ENCODE results near the gene MYH6. TPM values are rescaled to one million over a fixed set of nuclear protein-coding genes. Genes with fewer than 3 reads are reported as not detected.
"Not testable (repeated sequence)": the region's sequence is repeated elsewhere in the genome, so short reads cannot be mapped to it uniquely, and the experiment has no call there.

Gene MYH6
- total RNA-seq, 1 donor from 2014 or later, result not detected

DNA sequence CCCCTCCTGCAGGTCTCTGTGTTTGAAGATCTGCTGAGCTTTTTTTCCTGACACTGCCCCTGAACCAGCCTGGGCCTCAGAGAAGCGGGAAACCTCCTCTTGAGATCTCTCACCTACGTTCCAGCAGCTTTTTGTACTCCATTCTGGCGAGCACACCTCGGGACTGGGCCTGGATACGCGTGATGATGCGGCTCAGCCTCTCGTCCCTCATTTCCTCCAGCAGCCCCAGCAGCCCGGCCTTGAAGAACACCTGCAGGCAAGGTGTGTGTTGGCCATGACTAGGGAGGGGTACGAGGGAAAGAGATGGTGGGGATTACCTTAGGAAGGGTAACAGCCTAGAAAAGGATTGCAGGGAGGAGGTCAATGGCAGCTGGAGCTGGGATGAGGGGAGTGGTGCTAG is 17.1 kb upstream of the MYH6 start:
- no peak overlapping the region for H3K4me3 ChIP-seq (ENCODE audit: insufficient read depth, low read depth, low read length)
- Mint-ChIP-seq H3K27me3 (ENCODE audit: low read depth, unreplicated experiment) (peaks cover 44% of the 10 kb centered on the region), H3K36me3 (ENCODE audit: low read depth, unreplicated experiment) (peaks cover 1% of the 10 kb centered on the region), H3K4me3 (ENCODE audit: unreplicated experiment) (no peak overlapping the region), H3K9me3 (ENCODE audit: unreplicated experiment) (peaks cover 6% of the 10 kb centered on the region), H3K27ac (ENCODE audit: unreplicated experiment) (peak overlapping the region; percentile 41), H3K4me1 (ENCODE audit: low read depth, unreplicated experiment) (peaks cover under 1% of the 10 kb centered on the region)
- no peaks in the 10 kb centered on the region for H3K36me3 ChIP-seq (ENCODE audit: insufficient read depth, low read length)
- DNase-seq (ENCODE audit: low read depth) (no peak), FAIRE-seq (no peak)
- no peaks in the 10 kb centered on the region for H3K4me1 ChIP-seq (ENCODE audit: insufficient read depth, low read length)
- no peak overlapping the region for H3K27ac ChIP-seq (ENCODE audit: low read depth, low read length)
- H3K9me3 ChIP-seq (ENCODE audit: insufficient read depth, low read depth, low read length), result no peaks in the 10 kb centered on the region
- H3K4me2 ChIP-seq (ENCODE audit: low read length), result no peak overlapping the region
- H4K20me1 ChIP-seq (ENCODE audit: insufficient read depth, low read length), result no peaks in the 10 kb centered on the region
- no peaks in the 10 kb centered on the region for H3K79me2 ChIP-seq (ENCODE audit: insufficient read depth, low read length)
- no peaks in the 10 kb centered on the region for H3K27me3 ChIP-seq (ENCODE audit: insufficient read depth, low read length)
- TF ChIP-seq EZH2 (IDR thresholded peaks at IDR 0.05; ENCODE audit: insufficient read depth, low read length), result no peak
- TF ChIP-seq, protein P1, sequence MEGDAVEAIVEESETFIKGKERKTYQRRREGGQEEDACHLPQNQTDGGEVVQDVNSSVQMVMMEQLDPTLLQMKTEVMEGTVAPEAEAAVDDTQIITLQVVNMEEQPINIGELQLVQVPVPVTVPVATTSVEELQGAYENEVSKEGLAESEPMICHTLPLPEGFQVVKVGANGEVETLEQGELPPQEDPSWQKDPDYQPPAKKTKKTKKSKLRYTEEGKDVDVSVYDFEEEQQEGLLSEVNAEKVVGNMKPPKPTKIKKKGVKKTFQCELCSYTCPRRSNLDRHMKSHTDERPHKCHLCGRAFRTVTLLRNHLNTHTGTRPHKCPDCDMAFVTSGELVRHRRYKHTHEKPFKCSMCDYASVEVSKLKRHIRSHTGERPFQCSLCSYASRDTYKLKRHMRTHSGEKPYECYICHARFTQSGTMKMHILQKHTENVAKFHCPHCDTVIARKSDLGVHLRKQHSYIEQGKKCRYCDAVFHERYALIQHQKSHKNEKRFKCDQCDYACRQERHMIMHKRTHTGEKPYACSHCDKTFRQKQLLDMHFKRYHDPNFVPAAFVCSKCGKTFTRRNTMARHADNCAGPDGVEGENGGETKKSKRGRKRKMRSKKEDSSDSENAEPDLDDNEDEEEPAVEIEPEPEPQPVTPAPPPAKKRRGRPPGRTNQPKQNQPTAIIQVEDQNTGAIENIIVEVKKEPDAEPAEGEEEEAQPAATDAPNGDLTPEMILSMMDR (IDR thresholded peaks at IDR 0.05; ENCODE audit: insufficient read depth, low read depth, low read length), result no peak
- H2AFZ ChIP-seq (ENCODE audit: low read depth, low read length), result no peak overlapping the region
- no peak overlapping the region for H3K9ac ChIP-seq (ENCODE audit: low read length)

DNA sequence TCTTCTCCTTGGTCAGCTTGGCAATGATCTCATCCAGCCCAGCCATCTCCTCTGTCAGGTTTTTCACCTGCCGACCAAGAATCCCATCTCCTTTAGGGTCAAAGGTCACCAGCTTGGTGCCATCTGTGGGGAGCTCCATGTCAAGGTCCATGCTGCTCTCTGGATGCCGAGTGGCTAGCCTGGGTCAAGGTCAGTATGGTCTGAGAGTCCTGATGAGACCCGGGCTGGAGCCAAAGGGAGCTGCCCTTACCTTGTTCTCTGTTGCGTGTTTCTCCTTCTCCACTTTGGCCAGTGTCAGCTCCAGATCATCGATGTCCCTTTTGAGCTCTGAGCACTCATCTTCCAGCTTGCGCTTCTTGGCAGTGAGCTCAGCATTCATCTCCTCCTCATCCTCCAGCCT is 15.6 kb upstream of the MYH6 start:
- Histone ChIP-seq H3K4me1 (ENCODE audit: insufficient read depth, low read length) (no peaks in the 10 kb centered on the region), H3K9me3 (ENCODE audit: insufficient read depth, low read depth, low read length) (no peaks in the 10 kb centered on the region), H4K20me1 (ENCODE audit: insufficient read depth, low read length) (no peaks in the 10 kb centered on the region), H2AFZ (ENCODE audit: low read depth, low read length) (no peak overlapping the region), H3K9ac (ENCODE audit: low read length) (no peak overlapping the region), H3K27me3 (ENCODE audit: insufficient read depth, low read length) (no peaks in the 10 kb centered on the region), H3K27ac (ENCODE audit: low read depth, low read length) (no peak overlapping the region), H3K4me3 (ENCODE audit: insufficient read depth, low read depth, low read length) (no peak overlapping the region), H3K79me2 (ENCODE audit: insufficient read depth, low read length) (no peaks in the 10 kb centered on the region), H3K4me2 (ENCODE audit: low read length) (no peak overlapping the region), H3K36me3 (ENCODE audit: insufficient read depth, low read length) (no peaks in the 10 kb centered on the region)
- no peak for TF ChIP-seq EZH2 (IDR thresholded peaks at IDR 0.05; ENCODE audit: insufficient read depth, low read length)
- TF ChIP-seq, protein P1 (IDR thresholded peaks at IDR 0.05; ENCODE audit: insufficient read depth, low read depth, low read length), result no peak
- H3K9me3 Mint-ChIP-seq (ENCODE audit: unreplicated experiment), result peaks cover 8% of the 10 kb centered on the region
- peaks cover 50% of the 10 kb centered on the region for H3K27me3 Mint-ChIP-seq (ENCODE audit: low read depth, unreplicated experiment)
- DNase-seq (ENCODE audit: low read depth) (no peak), FAIRE-seq (no peak)
- H3K4me1 Mint-ChIP-seq (ENCODE audit: low read depth, unreplicated experiment), result no peaks in the 10 kb centered on the region
- H3K36me3 Mint-ChIP-seq (ENCODE audit: low read depth, unreplicated experiment), result peaks cover 2% of the 10 kb centered on the region
- H3K27ac Mint-ChIP-seq (ENCODE audit: unreplicated experiment), result no peak overlapping the region
- no peak overlapping the region for H3K4me3 Mint-ChIP-seq (ENCODE audit: unreplicated experiment)

DNA sequence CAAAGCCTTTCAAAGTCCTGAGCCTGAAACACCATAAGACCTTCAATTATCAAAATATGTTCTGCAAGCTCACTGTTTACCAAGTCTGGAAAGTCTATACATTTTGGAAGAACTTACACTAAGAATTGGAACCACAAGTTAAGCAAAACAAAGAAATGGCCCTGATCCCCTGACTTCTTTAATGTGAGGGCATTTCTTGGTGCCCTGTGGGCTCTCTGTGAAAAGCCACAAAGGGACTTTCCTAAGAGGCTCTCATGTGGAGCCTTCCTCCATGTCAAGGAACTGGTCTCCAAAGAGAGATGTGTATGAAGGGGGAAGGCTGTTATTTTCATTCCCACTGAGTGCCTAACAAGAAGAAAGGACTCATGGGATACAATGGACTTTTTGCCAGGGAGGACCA is 13.5 kb upstream of the MYH6 start:
- Histone ChIP-seq H3K4me2 (ENCODE audit: low read length) (no peak overlapping the region), H4K20me1 (ENCODE audit: insufficient read depth, low read length) (no peaks in the 10 kb centered on the region), H2AFZ (ENCODE audit: low read depth, low read length) (no peak overlapping the region), H3K27ac (ENCODE audit: low read depth, low read length) (no peak overlapping the region), H3K27me3 (ENCODE audit: insufficient read depth, low read length) (no peaks in the 10 kb centered on the region), H3K79me2 (ENCODE audit: insufficient read depth, low read length) (no peaks in the 10 kb centered on the region), H3K4me1 (ENCODE audit: insufficient read depth, low read length) (no peaks in the 10 kb centered on the region), H3K9me3 (ENCODE audit: insufficient read depth, low read depth, low read length) (no peaks in the 10 kb centered on the region), H3K9ac (ENCODE audit: low read length) (no peak overlapping the region), H3K4me3 (ENCODE audit: insufficient read depth, low read depth, low read length) (no peak overlapping the region), H3K36me3 (ENCODE audit: insufficient read depth, low read length) (no peaks in the 10 kb centered on the region)
- H3K36me3 Mint-ChIP-seq (ENCODE audit: low read depth, unreplicated experiment), result peaks cover 2% of the 10 kb centered on the region
- no peaks in the 10 kb centered on the region for H3K4me1 Mint-ChIP-seq (ENCODE audit: low read depth, unreplicated experiment)
- DNase-seq (ENCODE audit: low read depth), result no peak
- no peak overlapping the region for H3K4me3 Mint-ChIP-seq (ENCODE audit: unreplicated experiment)
- H3K27me3 Mint-ChIP-seq (ENCODE audit: low read depth, unreplicated experiment), result peaks cover 56% of the 10 kb centered on the region
- no peak overlapping the region for H3K27ac Mint-ChIP-seq (ENCODE audit: unreplicated experiment)
- peaks cover 4% of the 10 kb centered on the region for H3K9me3 Mint-ChIP-seq (ENCODE audit: unreplicated experiment)
- FAIRE-seq, result no peak
- no peak for TF ChIP-seq EZH2 (IDR thresholded peaks at IDR 0.05; ENCODE audit: insufficient read depth, low read length)
- TF ChIP-seq, protein P1 (IDR thresholded peaks at IDR 0.05; ENCODE audit: insufficient read depth, low read depth, low read length), result no peak

DNA sequence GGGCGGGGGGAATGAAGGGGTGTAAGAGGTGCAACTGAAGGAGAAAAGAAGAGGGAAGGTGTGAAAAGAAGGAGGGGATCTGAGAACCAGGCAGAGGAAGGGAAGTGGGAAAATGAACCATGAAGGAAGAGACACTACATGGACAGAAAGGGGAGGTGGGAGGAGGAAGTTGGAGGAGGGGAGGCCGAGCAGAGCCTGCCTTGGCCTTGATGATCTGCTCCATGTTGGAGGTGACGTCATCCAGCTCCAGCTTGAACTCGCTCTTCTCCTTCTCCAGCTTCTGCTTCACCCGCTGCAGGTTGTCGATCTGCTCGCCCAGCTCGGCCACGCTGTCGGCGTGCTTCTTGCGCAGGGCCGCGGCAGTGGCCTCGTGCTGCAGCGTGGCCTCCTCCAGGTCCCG is 11.6 kb upstream of the MYH6 start:
- not testable (repeated sequence) for H3K36me3 ChIP-seq (ENCODE audit: insufficient read depth, low read length); H3K9me3 Mint-ChIP-seq (ENCODE audit: unreplicated experiment); FAIRE-seq; H3K4me1 ChIP-seq (ENCODE audit: insufficient read depth, low read length); H3K4me3 ChIP-seq (ENCODE audit: insufficient read depth, low read depth, low read length); H3K4me3 Mint-ChIP-seq (ENCODE audit: unreplicated experiment); H2AFZ ChIP-seq (ENCODE audit: low read depth, low read length); H3K4me1 Mint-ChIP-seq (ENCODE audit: low read depth, unreplicated experiment); H3K27me3 ChIP-seq (ENCODE audit: insufficient read depth, low read length); DNase-seq (ENCODE audit: low read depth); H3K36me3 Mint-ChIP-seq (ENCODE audit: low read depth, unreplicated experiment); H3K4me2 ChIP-seq (ENCODE audit: low read length); H3K9me3 ChIP-seq (ENCODE audit: insufficient read depth, low read depth, low read length); H4K20me1 ChIP-seq (ENCODE audit: insufficient read depth, low read length); H3K79me2 ChIP-seq (ENCODE audit: insufficient read depth, low read length); H3K27ac Mint-ChIP-seq (ENCODE audit: unreplicated experiment); H3K27ac ChIP-seq (ENCODE audit: low read depth, low read length); H3K9ac ChIP-seq (ENCODE audit: low read length)
- peaks cover 65% of the 10 kb centered on the region for H3K27me3 Mint-ChIP-seq (ENCODE audit: low read depth, unreplicated experiment)
